Measurements from ENCODE around the gene THRB.

The THRB gene

DNA sequence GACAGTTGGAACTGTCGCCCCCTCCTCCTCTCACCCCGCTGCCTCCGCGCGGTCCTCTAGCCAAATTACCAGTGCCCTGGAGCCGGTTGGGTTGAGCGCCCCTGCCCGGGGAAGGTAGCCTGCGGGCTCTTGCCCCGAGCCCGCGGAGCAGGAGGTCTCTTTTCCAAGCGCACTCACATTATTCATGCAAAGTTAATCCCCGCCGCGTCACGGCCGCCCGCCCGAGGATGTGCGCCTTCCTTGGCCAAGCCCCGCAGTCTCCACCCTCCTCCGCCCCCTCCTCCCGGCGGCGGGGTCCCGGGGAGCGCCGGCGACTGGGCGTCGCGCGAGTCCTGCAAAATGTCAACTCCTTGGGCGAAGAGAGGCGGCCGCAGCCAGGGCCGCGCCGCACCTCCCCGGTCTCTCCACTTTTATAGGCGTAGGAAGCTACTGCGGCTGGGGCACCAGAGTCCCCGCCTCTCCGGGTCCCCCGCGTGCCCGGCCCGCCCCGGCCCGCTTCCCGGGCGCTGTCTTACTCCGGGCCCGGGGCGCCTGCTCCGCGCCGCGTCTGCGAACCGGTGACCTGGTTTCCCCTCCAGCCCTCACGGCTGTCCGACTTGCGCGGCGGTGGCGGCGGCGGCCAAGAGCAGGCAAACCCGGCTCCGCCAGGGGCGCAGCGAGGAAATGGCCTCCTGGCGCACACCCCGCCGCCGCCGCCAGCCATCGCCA is at the start of gene THRB:
Gene THRB (minus strand): TSS at position 233 of the 708 bp plus-strand sequence.
- no peak for DNase-seq (ENCODE audit: low read depth)

DNA sequence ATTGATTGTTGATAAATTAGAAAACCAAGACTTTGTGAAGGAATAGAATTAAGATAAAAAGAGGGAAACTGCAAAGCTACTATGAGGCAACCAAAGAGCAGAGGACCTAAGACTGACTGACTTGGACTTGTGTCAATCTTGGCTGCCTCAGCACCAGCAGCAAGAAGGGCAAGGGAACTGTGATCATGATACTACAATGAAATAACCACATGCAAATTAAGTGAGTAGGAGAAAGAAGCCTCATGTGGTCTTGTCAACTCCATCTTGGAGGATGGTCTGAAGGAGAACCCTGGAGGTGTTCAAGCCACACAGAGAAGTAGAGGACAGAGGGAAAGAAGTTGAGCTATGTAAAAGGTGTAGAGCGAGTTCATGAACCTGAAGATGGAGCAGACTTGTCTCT is 47.3 kb upstream of the THRB start:
- no peak for DNase-seq (ENCODE audit: low read depth)

DNA sequence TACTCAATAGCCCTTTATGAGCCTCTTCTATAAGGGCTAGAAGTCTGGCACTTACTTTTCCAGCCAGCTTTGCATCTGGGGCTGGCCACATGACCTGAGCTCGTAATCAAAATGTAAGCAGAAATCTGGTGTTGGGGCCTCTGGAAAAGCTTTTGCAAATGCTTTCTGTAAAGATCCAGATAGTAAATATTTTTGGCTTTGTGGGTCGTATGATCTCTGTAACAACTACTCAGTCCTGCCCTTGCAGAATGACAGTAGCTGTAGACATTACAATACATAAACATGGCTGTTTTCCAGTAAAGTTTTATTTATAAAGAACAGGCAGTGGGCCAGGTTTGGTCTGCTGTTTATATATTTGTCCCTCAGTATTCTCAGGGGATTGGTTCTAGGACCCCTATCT is 46.2 kb upstream of the THRB start:
- no peak for DNase-seq (ENCODE audit: low read depth)

DNA sequence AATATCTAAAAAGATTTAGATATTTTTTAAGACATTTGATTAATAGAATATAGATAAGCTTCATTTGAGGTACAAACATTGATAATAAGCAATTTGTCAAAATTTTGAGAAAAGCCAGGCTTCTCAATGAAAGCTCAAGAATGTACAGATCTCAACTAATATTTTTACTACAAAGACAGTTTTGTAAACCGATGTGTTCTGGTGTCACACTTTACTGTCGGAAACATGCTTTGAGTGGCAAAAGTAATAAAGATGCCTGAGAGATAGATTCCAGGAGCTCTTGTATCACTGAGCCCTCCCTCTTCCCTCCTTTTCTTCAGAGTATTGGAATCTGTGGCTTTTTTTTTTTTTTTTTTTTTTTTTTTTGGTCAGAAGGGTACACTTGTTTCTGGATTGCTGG is 45.0 kb upstream of the THRB start:
- no peak for DNase-seq (ENCODE audit: low read depth)

DNA sequence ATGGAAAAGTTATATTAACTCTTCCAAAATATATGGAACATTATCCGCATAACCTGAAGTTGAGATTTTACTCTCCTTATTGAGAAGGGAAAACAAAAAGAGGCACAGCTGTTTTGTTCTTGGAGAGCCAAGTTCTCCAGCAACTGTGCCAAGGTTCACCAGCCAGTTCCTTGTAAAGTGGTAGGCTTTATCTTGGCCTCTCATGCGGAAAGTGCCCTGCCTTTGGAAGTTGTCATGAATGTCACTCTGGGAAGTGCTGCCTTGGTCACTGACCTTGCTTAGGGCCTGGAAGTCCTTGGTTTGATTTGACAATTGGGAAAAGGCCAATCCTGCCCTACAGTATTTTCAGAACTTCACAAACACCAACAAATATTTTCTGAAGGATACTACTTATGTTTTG is 44.2 kb upstream of the THRB start:
- no peak for DNase-seq (ENCODE audit: low read depth)

DNA sequence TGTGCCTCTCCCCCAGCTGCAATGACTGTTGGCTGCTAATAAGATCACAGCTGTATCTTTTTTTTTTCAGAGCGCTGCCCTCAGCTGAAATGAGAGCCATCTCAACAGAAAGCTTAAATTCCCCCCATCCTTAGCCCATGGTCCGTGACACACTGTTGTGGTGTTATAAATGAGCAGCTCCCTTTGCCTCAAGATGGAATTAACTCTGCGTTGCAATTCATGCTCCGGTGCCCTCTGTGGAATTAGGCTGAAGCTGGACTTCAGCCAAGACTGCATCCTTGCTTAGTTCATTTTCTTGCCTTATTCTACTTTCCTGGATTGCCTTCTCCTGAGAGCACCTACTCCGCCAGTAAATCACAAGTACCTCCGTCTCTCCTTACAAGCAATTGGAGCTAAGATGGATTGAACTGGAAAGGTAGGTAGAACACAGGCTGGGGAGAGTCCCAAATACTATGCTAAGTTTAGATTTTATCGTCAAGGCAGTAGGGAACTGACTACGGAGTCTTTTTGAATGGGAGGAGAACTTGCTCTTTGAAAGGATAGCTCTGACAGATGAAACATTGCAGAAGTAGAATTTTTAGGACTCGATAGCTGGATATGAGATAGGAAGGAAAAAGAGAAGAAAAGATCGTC is 39.0 kb upstream of the THRB start:
- DNase-seq (ENCODE audit: low read depth): no peak

DNA sequence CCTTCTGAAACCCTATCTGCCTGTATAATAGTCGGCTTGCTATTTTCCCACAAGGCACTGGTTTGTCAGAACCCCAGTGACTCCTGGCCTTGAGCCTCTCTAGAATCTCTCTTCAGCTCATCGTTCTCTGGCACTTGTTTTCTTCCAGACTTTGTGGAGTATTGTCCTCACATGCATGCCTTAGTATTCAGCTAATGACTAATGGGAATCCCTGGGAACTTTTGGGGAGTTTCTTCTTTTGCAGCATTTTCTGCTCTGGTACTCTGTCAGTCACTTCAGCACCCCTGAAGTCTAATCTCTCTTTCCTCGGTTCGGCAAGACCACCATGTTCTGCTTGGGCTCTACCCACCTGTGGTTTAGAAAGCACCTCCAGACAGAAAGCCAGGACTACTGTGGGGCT is 35.8 kb upstream of the THRB start:
- no peak for DNase-seq (ENCODE audit: low read depth)

DNA sequence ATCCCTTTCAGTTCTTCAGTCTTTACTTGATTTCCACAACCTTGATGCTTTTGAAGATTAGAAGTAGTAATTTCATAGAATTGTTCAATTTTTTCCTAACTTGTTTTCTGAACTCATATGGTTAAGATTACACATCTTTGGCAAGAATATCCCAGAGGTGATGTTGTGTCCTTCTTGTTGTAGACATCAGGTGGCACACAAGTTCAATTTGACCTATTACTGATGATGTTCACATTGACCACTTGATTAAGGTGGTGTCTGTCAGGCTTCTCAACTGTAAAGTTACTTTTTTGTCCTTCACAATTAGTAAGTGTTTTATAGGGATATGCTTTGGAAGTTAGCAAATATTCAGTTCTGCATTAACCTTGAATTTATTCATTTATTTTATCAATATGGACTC is 34.6 kb upstream of the THRB start:
- no peak for DNase-seq (ENCODE audit: low read depth)

DNA sequence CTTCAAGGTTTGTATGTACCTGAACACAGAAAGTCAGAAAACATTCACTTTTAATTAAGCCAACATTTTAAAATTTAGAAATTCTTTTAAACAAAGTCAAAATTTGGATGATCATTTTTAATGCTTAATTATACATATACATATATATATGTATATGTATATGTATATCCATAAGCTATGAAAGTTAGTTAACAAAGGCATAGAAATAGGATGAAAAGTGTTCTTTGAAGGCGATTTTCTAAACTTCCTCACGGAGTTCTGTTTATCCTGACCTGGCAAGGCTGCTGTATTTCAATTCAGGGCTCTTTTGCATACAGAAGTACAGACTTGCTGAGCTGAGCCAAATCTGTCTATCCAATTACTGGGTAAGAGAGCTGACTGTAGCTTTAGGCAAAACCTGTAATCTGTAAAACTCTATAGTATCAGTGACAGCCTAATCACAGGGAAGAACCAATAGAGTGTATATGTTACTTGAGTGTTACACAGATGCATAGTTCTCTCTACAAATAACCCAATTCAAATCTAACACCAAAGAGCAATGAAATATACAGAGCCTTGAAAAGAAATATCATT is 32.1 kb upstream of the THRB start:
- no peak for DNase-seq (ENCODE audit: low read depth)

DNA sequence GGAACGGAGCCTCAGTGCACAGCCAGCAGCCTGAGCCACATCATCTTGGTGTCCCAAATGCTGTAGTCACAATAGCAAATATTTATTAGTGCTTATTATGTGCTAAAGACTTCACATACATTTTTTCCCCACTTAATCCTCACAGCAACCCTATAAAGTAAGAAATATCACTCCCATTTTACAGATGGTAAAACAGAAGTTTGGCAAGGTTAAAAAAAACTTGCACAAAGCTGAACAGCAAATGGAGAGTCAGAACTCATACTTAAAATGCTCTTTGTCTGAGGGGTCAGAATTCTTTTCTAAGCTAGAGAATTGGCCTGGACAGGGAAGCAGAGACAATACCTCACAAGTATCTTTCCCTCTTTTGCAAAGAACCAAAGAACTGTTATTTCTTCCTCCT is 30.9 kb upstream of the THRB start:
- DNase-seq (ENCODE audit: low read depth): no peak

DNA sequence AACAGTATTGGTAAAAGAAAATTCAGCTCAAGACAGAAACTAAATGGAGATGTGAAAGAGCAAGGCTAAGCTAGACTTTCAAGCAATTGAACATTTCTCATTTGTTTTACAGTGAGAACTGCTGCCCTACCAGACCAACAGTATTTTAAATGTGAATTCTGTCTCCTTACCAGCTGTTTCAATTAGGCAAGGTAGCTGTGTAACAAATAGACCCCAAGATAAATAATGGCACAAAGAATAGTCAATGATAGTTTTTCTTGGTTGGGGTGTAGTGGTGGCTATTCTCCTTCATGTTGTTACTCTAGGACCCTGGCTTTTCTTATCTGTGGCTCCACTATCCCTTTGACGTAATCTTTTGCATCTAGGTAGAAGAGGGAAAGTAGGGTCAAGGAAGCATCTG is 30.4 kb upstream of the THRB start:
- no peak for DNase-seq (ENCODE audit: low read depth)

DNA sequence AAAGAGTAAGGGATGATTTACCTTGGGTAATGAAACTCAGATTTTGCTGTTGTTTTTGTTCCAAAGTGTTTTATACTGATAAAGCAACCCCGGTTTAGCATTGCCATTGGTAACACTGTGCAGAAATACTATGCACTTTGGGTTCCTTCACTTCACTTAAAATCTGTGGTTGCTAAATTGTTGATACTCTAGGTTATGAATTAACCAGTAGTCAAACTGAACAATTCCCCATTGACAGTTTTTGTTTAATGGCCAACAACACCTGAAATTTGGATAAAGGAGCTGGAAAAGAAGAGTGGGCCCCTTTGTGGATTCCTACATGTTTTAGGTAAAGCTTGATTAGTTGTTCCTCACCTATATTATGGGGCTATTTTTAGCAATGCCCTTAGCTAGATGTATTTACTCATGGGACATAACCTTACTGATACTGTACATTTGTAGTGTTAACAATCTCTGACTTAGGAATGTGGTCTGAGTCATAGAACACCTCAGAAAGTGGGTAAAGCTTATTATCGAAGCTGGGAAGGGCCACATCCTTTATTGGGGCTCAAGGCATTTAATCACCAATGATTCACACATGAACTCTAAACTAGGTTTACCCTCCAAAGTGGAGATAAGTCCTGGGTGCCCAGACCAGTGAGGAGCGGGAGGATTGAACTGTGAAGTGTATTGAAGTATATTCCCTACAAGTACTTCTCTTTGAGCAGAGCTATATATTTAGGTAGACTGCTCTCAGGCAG is 29.5 kb upstream of the THRB start:
- no peak for DNase-seq (ENCODE audit: low read depth)

DNA sequence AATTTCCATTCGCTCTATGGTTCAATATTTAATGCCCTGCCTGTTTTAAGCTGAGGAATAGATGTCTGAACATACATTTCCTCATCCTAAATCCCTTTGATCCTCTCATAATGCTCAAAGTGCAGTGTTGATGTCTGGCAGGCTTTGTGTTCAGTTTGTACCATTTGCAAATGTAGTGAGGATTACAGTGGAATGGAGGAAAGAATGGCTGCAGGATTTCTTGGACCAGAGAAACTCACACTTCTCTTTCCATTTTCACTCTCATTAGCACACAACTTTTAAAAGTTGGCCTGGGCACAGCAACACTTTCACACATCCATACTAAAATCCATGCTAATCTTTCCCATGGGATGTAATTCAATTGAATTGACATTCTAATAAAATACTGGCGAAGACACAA is 28.6 kb upstream of the THRB start:
- DNase-seq (ENCODE audit: low read depth): no peak

DNA sequence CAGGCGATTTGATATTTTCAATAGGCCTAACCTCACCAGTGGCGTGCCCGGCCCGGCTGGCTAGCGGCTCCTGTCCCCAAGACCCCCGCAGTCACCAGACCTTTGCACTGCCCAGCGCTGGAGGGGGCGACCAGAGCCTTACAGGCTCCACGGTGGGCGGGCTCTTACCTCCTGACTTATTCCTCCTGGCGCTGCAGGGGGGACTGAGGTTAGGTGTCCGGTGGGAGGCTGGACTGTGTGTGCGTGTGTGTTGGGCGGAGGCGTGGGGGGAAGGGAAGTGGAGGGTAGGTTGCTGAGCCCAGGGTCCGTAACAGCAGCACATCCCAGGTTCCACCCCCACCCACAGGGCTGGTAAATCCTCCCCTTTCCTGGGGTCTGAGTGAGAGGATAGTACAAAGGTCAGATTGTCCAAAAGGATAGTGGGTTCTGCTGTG is 27.5 kb upstream of the THRB start:
- DNase-seq (ENCODE audit: low read depth): no peak

DNA sequence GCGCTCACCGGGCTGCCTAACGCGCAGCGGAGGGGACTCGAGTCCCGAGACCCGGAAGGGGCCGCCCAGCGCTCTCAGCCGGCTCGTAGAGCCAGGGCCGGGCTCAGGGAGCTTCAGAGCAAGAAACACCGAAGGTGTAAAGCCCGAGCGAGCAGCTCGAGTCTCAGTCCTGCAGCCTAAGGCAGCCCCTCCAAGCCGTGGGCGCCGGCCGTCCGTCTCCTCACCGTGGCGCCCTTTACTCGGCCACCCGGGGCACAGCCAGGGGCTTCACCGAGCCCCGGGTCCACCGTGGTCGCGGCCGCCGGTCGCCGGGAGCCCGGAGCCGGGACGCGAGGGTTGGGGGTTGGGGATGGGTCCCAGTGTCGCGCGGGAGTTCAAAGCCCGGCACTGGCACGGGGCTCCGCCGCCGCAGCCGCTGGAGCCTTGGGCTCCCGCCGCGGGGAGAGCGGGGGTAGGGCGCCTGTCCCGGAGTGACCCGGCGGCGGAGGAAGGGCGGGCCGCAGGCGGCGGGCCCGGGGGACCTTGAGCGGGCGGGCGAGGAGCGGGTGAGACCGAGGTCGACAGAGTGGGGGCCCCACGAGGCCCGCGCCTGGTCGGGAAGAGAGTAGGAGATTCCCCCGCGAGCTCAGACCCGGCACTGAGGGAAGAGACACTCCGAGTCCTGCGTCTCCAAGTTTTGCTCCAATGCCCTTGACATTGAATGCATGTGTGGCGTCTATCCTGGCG is 26.9 kb upstream of the THRB start:
- DNase-seq (ENCODE audit: low read depth): no peak

DNA sequence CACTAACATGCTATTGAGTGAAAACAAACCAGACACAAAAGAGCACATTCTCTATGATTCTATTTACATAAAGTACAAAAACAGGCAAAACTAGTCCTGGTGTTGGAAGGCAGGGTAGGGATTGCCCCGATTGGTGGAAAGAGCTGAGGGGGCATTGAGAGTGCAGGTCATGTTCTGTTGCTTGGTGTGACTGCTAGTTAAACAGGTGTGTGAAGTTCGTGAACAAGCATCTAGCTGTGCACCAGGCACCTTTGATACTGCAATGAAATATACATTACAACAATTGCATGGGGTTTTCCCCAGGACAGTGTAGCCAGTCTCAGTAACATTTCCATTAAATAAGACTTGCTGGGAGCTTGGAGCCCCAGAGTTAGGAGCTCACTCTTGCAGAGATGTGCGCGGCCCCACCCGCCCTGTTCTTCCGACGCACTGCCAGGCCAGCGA is 26.3 kb upstream of the THRB start:
- no peak for DNase-seq (ENCODE audit: low read depth)

DNA sequence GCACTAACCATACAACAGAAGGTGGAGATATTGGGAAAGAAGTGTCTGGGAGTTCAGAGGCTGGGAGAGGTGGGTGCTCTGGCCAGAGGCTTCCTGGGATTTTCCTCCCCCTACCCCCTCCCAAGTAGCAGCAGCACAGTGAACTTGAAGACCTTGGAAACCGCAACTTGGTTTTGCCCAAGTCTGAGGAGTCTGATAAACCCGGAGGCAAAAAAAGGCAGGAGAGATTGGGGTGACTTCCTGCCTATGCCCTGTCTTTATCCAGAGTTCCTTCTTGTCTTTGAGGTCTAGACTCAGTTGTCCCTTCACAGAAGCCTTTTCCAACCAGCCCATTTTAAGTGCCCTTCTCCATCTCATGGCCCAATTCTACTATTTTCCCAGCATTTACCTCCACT is 25.4 kb upstream of the THRB start:
- DNase-seq (ENCODE audit: low read depth): no peak

DNA sequence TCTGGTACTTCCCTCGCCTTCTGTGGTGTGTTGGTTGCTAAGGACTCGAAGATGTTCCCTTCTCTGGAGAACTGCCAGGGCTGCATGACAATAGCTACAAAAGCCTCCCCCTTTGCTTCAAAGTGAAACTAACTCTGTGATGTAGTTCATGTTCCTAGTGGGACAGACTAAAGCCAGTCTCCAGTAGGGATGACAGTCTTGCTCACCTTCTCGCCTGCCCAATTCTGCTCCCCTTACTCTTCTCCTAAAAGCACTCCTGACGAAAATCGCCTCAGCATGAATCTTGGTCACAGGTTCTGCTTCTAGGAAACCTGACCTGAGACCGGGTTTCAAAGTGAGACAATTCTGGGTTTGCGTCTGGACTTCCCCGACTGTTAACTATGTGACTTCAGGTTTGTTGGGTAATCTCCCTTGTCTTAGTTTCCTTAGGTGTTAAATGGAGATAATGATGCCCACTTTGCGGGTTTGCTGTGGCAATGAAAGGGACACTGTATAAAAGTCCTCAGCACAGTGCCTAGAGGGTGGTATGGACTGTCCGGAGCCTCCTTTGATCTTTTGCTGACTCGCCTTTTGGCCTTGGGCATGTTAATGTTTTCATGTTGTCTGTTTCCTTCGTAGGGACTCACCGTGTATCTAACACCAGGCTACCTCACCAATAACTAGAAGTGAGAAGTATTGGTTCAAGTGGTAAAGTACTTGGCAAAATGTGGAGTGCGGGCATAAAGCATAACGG is 24.9 kb upstream of the THRB start:
- no peak for DNase-seq (ENCODE audit: low read depth)

DNA sequence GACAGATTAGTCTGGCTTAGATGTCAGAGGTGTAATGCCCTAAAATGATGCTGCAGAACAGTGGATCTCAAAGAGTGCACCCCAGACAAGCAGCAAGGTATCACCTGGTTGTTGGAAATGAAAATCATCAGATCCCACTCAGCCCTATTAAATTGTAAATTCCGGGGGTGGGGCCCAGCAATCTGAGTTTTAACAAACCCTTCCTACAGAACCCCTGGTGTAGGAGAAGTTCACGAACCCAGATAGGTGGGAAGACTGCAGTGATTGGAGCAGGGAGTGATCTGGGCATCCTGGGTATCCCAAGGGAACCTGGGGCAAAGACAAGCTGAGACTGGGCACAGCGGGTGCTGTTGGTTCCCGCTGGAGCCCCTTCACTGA is 24.3 kb upstream of the THRB start:
- no peak for DNase-seq (ENCODE audit: low read depth)

DNA sequence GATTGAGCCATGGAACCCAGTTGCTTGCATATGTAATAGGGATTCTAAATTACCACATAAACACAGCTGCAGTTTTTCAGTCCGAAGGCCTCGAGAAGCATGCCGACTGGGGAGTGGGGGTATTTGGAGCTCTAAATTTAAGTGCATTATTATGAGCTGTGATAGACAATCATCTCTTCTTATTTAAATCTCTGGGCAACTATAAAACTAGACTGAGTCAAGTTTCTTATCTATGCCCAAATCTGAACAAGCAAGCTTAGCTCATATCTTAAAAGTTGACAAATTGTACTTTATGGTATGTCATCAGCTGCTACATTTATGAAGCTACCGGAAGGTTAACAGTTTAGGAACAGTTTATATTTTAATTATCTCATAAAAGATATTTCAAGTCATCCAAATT is 19.5 kb upstream of the THRB start:
- no peak for DNase-seq (ENCODE audit: low read depth)

DNA sequence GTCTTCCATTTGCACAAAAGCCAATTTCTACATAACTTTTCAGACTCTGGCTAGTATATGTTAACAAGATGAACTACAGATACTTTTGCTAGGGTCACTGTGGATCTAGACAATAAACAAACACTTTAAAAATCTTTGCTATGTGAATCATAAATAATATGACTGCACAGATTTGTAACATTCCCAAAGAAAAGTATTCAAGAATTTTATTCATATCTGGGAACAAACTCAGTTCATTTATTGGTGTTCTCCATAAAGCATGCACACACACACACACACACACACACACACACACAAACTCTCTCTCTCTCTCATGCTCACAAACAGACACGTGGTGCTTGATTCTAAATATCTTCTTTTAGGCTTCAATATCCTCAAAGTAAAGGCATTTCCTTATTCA is 18.8 kb upstream of the THRB start:
- DNase-seq (ENCODE audit: low read depth): no peak
